CD4-positive, alpha-beta T cell treated with Interleukin-17A for 4 hours (primary cell): ENCODE results near the gene CCS.
"Not testable (repeated sequence)": the region's sequence is repeated elsewhere in the genome, so short reads cannot be mapped to it uniquely, and the experiment has no call there.

Experiments
- DNase-seq: peaks from one replicate; pipeline ENCODE4 v3.0.0-alpha.2; 2020; ENCODE audit warnings: mixed read lengths

CCS gene

GRCh38 chr11:66631883-66632282, 38.9 kb downstream of the CCS start:
- no peak for DNase-seq

- no peak for DNase-seq
Observed at GRCh38 chr11:66632952-66633351, 40.0 kb downstream of the CCS start.

- DNase-seq, result no peak
Observed at GRCh38 chr11:66636411-66636810, 43.4 kb downstream of the CCS start.

- DNase-seq, result no peak
Observed at GRCh38 chr11:66637557-66638176, 44.7 kb downstream of the CCS start.

- peak; percentile 94 for DNase-seq
Observed at GRCh38 chr11:66638177-66639065, 45.4 kb downstream of the CCS start, which contains the start of gene RBM4. Gene RBM4, plus strand, starts transcription at chr11:66638703. Its CDS starts 1,009 bp downstream, at chr11:66639712.

- DNase-seq, result peak; percentile 32
Observed at GRCh38 chr11:66639066-66639813, 46.3 kb downstream of the CCS start.

GRCh38 chr11:66639814-66640340, 46.9 kb downstream of the CCS start:
- not testable (repeated sequence) for DNase-seq

- DNase-seq, result no peak
Observed at GRCh38 chr11:66641834-66642233, 48.8 kb downstream of the CCS start.

- no peak for DNase-seq
Observed at GRCh38 chr11:66643745-66644437, 50.9 kb downstream of the CCS start.

- no peak for DNase-seq
Observed at GRCh38 chr11:66646828-66647227, 53.8 kb downstream of the CCS start.

GRCh38 chr11:66649903-66650302, 56.9 kb downstream of the CCS start:
- no peak for DNase-seq

- no peak for DNase-seq
Observed at GRCh38 chr11:66651016-66651415, 58.0 kb downstream of the CCS start.

- DNase-seq, result no peak
Observed at GRCh38 chr11:66652651-66653050, 59.7 kb downstream of the CCS start.

GRCh38 chr11:66653123-66653522, 60.1 kb downstream of the CCS start:
- no peak for DNase-seq
